Measurements from ENCODE around the gene AGA.

AGA gene

DNA sequence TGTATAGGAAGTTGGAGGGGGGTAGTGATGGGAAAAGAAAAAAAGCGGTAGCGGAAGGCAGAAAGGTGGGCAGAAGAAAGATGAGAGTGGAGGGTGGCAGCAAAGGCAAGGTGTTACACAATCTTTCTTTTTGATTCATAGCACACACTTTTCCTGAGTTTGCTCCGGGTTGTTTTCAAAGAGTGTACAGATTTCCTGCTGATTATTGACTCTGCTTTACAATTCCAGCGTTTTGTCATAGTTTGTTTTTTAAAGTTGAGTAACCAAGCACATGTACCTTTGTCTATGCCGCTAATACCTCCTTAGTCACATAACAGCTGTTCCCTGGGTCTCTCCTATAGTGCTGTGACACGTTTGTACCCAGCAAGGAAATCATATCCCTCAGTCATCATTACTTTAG, 50.3 kb downstream of the AGA start:
- in situ Hi-C loops (cut with MboI; ENCODE audit: low sequenced_read_pairs), result no loop called here

- in situ Hi-C loops (cut with MboI; ENCODE audit: low sequenced_read_pairs), result no loop called here
These were observed 51.0 kb downstream of the AGA start for GRCh38 chr4:177391287-177391686.

DNA sequence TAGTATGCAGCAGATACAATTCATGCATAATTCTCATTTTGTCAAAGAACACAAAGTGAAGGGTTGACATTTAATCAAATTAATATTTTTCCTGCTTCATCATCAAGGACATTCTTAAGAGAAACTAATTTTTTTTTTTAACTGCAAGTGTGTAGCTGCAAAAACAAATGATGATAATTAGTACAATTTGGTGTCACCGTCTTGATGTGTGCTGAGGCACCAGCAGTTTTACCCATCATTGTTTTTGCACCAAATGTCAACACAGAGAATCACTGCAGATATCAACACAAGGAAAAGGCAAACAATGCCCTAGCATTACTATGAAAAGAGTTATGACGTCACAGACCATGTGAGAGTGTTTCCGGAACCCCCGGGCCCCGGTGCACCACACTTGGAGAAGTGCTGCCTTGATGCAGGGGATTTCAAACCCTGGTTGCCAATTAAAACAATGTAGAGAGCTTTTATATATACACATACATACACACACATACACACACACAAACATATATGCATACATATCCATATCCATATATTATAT, 55.9 kb downstream of the AGA start:
- in situ Hi-C loops (cut with MboI; ENCODE audit: low sequenced_read_pairs), result no loop called here

DNA sequence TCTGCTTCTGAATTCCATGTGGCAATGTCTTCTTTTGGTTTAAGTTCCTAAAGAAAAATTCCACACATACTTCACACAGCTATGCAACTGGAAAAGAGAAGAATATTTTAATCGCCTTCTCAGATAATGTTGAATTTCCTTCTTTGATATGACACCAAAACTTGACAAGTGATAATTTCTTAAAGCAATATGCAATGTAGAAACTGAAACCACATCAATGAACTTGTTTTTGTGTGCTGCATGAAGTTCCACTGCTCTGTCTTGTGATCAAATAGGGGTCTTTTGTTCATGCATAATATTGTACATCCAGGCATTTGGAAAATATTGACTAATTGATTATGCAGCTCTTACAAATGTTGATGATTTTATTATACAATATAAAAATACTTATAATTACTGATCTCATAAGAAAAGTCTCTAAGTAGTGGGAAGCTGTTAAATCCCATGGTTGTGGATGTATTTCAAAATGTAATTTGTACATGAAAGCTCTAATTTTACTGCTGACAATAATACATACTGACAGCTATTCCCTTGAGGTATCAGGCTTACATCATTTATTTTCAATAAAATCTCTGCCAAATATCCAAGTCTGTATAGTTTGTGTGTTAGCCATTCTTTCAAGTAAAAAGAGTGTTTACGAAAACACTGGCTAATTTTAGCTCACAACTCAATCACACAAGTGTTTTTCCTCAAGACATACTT, 56.5 kb downstream of the AGA start:
- in situ Hi-C loops (cut with MboI; ENCODE audit: low sequenced_read_pairs), result no loop called here

GRCh38 chr4:177384856-177385397, 57.3 kb downstream of the AGA start:
- in situ Hi-C loops (cut with MboI; ENCODE audit: low sequenced_read_pairs), result no loop called here

DNA sequence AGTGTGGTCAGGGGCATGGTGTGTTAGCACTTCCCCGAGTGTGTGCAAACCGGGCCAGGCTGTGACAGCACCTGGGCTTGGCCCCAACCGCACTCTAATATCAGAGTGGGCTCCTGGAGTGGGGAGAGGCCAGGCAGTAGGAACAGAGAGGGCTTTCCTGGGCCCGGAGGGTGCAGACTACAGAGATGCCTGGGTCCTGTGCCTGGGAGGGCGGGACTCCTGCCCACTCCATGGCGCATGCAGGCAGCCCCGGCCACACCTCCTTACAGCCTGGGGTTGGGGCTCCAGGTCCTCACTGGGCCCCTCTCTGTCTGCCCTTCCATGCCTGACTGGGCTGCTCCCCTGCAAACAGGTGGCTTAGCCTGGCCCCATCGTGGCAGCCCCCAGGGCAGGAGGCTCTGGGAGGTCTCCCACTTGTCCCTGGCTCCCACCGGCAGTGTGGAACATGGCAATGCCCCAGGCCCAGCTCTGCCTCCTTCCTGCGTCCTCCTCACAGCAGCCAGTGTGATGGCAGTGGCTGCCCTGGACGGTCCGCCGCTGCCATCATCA, 60.4 kb downstream of the AGA start:
- in situ Hi-C loops (cut with MboI; ENCODE audit: low sequenced_read_pairs), result no loop called here
